HG02981 (cell line): ENCODE data around the gene CALR.
"Not testable (repeated sequence)": the region's sequence is repeated elsewhere in the genome, so short reads cannot be mapped to it uniquely, and the experiment has no call there.

Source experiments
- ATAC-seq: cut with Tn5 transposase; IDR thresholded peaks from one replicate; pipeline ENCODE4 v1.9.1; 2021; ENCODE audit warnings: mild to moderate bottlenecking, moderate library complexity; ENCODE audit not compliant: unreplicated experiment

Gene CALR

DNA sequence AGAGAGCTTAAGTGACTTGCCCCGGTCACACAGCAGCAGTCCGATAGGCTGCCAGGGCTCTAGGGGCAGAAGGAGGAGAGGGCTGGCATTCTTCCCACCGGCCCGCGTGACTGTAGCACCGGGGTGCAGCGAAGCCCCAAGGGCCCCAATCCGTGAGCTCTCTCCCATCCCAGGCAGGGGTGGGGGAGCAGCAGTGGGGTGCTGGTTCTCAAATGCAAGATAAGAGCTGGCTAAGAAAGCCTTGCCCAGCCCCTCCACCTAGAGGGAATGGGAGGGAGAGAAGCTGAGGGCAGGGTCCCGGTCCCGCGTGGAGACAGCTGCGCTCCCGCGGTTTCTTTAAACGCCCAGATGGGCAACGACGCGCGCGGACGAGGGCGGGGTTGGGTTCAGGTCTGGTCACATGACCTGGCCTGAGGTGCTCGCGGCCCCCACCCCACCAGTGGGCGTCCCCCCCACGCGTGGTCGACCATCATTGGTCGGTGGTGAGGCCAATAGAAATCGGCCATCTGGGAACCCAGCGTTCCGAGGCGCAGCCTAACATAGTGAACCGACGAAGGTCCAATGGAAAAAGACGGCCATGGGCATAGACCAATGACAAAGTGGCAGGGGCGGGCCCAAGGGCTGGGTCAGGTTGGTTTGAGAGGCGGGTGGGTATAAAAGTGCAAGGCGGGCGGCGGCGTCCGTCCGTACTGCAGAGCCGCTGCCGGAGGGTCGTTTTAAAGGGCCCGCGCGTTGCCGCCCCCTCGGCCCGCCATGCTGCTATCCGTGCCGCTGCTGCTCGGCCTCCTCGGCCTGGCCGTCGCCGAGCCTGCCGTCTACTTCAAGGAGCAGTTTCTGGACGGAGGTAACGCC is at the start of gene CALR:
Gene CALR (plus strand): TSS at position 683 of the 852 bp plus-strand sequence. CDS start 71 bp downstream, at position 754.
- ATAC-seq, result peak; percentile 80

DNA sequence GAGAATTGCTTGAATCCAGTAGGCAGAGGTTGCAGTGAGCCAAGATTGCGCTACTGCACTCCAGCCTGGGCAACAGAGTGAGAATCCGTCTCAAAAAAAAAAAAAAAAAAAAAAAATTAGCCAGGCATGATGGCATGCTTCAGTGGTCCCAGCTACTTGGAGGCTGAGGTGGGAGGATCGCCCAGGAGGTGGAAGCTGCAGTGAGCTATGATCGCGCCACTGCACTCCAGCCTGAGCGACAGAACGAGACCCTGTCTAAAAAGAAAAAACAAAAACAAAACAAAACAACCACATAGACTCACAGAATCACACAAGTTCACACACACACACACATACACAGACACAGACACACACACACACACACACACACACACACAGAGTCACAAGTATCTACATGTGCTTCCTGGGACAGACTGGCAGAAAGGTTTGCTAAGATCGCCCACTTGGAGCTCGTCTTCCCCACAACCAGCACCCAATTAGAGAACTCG is 48.1 kb upstream of the CALR start:
- not testable (repeated sequence) for ATAC-seq

DNA sequence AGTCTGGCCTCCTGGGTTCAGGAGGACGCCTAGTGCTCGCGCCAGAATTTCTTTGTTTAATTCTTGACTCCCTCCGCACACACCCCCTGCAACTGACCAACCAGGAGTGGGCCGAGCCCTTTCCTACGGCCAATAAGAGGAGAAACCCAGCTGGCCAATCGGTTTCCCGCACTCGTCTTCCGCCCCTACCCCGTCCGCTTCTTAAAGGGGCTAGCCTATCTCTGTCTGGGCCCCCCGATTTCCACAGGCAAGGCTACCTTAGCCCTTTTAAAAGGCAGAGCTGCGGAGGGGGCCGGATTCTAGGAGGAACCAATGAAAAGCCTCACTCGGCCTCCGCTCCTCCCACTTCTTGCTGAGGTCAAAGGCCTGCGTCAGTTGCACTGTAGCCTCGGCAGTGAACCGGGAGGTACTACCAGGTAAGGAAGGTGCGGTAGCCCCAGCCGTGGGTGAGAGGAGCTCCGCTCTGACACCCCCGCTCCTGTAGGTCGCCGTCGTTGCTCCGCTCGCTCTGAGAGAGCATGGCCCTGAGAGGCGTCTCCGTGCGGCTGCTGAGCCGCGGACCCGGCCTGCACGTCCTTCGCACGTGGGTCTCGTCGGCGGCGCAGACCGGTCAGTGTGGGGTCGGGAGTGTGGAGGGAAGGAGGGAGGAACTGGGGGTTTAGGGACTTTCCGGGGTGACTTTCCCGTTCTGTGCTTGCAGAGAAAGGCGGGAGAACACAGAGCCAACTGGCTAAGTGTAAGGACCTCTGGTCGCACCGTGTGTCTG is 47.4 kb upstream of the CALR start, which contains the start of gene GCDH:
Gene GCDH (plus strand): TSS at position 374 of the 766 bp plus-strand sequence. CDS start 145 bp downstream, at position 519.
- ATAC-seq, result peak; percentile 96

GRCh38 chr19:12891553-12892021 is 46.8 kb upstream of the CALR start:
- no peak for ATAC-seq

DNA sequence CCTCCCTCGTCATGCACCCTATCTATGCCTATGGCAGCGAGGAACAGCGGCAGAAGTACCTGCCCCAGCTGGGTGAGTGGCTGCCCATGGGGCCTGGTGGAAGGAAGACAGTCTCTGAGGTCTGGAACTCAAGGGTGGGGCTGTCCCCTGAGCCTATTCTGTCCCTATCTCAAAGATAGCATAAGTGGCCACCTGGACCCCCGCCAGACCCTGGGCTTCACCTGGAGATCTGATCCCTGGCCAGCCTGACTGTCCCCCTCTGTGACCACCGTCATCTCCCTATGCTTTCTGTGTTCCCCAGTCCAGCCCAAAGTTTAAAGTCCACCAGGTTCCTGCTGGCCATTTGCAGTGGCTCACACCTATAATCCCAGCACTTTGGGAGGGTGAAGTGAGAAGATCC is 44.8 kb upstream of the CALR start:
- ATAC-seq, result no peak

- no peak for ATAC-seq
Measured at GRCh38 chr19:12896460-12896859, 41.9 kb upstream of the CALR start.

DNA sequence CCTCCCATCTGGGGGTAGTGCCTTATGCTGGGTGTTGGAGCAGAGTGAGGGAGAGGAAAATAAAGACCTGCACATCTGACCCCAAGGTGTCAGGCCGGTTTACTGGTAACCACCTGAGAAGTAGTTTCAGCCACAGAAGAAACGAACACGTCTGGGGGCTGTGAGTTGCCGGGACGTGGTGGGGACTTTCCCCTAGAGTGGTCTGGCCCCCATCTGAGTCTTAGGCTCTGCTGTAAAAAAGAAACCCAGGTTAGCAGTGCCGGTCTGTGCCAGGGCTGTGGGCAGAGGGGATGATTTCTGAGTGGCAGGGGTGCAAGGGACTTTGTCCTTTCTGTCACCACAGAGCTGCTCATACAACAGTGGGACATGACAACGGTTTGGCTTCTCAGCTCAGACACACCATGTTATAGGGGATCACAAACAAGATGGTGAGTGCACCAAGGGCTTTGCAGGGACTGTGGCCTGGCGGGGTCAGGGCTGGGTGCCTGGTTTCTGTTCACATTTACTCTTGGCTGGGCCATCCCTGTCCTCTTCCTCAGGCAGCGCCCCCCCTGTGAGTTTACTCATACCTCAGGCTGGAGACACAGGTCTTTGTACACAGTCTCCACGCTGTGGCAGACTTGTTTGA is 38.4 kb upstream of the CALR start:
- peak; percentile 82 for ATAC-seq

DNA sequence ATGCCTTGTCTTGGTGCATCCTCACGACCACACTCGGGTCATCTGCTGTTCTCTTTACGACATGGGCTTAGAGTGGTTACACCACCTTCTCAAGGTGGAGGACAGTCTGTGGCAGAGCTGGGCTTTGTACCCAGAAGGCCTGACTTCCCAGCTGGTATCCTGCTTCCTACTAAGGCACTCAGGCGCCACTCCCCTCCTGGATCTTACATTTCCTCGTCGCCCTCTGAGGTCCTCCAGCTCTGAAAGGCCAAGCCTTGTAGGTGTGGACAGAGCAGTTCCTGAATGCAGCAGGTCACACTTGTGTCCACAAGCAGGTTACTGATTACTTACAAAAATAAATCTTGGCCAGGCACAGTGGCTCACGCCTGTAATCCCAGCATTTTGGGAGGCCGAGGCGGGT is 31.2 kb upstream of the CALR start:
- ATAC-seq, result no peak

DNA sequence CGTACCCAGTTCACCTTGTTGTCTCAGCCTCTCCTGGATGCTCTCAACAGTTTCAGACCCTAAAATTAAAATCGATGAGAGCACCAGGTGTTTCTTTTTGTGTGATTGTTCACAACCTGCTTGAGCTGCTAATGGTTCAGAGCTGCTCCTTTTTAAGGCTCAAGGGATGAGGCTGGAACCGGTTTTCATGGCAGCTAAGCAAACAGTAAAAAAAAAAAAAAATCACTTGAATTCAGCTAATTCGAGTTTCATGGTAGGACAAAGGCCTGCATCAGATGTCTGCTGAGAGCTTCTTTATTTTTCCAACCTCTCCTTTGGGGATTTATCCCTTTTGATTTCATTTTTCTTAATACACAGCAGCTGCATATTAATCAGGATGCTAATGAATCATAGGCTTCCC is 25.8 kb upstream of the CALR start:
- ATAC-seq, result no peak

GRCh38 chr19:12913011-12913561 is 25.3 kb upstream of the CALR start:
- ATAC-seq, result no peak

DNA sequence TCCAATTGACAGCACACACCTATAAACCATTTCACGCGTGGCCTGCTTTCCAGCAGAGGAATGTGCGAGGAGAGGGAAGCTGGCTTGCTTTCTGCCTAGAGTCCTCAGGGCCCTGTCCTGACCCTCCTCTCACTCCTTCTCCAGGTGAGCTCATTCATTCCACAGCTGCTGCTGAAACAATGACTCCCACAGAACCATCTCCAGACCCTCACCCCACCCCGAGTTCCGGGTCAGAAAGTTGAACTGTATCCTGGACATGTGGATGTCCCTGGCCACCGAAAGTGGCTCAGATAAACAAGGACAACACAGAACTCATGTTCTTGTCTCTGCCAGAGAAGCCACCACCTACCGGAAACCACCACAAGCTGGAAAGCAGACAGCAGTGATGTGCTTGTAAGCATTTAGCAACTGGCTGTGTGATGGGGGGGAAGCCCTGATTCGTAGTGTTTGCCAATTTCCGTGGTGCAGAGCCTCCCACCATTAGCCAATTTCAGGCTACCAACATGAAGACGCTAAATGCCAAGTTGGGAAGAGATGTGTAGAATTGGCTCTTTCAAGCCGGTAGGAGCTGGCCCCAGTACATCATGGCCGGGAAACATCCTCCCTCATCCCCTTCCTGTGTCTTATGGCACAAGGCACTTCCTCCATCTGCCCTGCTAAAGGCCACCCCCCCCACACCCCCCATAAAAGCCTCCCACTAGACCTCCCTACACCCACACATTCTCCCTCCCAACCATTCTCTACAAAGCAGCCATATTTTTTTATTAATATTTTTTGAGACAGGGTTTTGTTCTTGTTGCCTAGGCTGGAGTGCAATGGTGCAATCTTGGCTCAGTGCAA is 24.3 kb upstream of the CALR start:
- ATAC-seq, result no peak

GRCh38 chr19:12915860-12916259 is 22.5 kb upstream of the CALR start:
- ATAC-seq, result not testable (repeated sequence)

GRCh38 chr19:12918253-12918652 is 20.2 kb upstream of the CALR start:
- ATAC-seq, result no peak

DNA sequence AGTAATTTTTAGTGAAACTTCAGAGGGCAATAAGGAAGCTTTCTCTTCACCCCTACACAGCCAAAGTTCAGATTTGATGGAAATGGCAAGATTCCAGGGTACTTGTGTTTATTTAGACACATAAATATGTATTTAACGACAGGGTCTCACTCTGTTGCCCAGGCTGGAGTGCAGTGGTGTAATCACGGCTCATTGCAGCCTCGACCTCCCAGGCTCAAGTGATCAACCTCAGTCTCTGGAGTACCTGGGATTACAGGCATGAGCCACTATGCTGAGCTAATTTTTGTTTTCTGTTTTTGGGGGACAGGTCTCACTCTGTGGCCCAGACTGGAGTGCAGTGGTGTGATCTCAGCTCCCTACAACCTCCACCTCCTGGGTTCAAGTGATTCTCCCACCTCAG is 17.4 kb upstream of the CALR start:
- ATAC-seq, result no peak

DNA sequence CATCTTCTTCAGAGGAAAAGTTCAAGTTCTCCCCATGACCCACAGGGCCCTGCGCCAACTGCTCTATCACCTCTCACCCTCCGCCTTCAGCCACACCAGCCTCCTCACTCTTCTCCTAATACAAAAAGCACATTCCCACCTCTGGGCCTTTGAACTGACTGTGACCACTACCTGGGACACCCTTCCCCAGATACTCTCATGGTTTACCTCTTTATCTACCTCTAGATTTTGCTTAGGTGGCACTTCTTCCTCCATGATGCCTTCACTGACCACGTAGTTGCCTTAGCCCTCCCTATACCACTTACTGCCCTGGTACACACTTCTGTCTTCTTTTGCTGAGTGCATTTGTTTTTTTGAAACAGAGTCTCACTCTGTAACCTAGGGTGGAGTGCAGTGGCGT is 15.4 kb upstream of the CALR start:
- ATAC-seq, result no peak

DNA sequence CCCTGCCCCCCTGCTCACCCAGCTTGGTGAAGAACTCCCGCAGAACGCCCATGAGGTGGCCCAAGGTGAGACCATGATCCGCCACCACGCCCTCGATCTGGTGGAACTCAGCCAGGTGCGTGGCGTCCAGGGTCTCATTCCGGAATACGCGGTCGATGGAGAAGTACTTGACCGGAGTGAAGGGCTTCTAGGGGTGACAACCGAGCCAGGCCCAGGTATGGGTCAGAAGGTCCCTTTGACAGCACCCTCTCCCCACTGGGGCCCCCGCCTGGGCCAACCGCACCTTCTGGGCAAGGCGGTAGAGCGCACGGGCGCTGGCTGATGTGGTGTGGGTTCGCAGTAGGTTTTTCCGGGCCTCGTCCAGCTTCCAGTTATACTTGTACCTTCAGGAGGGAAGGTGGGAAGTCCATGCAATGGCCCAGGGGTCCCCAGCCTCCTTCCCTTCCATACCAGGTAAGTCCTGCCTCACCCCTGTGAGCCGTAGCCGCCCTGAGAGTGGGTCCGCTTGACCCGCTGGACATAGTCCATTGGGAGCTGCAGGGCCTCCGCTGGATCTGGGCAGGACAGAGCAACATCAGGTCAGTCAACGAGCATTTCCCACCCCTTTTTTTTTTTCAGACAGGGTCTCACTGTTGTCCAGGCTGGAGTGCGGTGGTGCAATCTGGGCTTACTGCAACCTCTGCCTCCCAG is 13.6 kb upstream of the CALR start:
- ATAC-seq, result no peak

GRCh38 chr19:12930002-12930645 is 8.3 kb upstream of the CALR start:
- no peak for ATAC-seq

DNA sequence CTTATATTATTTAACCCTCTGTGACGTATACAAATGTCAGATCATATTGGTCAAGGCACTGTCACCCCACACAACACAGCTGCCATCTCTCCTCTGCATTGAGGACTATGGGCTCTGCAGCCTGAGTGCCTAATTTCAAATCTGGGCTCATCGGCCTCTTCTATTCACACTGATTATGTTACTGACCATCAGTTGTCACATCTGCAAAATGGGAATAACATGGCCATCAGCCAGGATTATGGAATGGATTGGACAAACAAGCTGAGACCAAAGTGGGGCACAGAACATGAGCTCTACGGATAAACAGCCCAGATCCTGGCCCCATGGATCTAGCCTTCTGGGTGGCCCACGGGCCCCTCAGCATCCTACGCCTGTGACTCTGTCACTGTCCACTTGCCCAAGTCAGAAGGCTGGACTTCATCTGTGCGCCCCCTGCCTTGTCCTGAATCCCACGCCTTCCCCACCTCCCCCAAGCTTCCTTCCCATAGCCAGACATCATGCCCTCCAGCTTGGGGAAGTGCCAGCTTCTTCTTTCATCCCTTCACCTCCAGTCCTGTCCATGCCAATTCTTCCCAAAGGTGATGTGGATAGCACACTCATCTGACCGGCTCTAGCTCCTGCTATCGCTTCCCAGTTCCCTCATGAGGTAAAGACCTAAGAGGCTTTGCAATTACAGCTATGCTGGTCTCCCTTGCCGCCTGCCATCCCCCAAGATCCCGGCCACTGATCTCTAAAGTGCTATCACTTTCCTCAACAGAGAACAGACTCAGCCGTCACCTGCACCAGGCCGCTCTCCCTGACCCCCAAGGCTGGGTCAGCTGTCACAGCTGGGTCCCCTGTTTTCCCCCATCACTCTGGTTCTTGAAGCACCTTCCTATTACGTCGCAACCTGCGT is 5.8 kb upstream of the CALR start:
- ATAC-seq, result no peak
